GM21723 (cell line): Measurements from ENCODE around the gene CALHM5.
"Not testable (repeated sequence)": the region's sequence is repeated elsewhere in the genome, so short reads cannot be mapped to it uniquely, and the experiment has no call there.

Experiments
- ATAC-seq: cut with Tn5 transposase; IDR thresholded peaks from one replicate; pipeline ENCODE4 v1.9.1; 2021; ENCODE audit warnings: mild to moderate bottlenecking, moderate library complexity; ENCODE audit not compliant: unreplicated experiment

CALHM5 gene, protein sequence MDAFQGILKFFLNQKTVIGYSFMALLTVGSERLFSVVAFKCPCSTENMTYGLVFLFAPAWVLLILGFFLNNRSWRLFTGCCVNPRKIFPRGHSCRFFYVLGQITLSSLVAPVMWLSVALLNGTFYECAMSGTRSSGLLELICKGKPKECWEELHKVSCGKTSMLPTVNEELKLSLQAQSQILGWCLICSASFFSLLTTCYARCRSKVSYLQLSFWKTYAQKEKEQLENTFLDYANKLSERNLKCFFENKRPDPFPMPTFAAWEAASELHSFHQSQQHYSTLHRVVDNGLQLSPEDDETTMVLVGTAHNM

GRCh38 chr6:116511424-116512110 is at the start of gene CALHM5:
TSS of gene CALHM5 (plus strand) at chr6:116511639. CDS start at chr6:116511697, 58 bp downstream.
- ATAC-seq, result no peak

DNA sequence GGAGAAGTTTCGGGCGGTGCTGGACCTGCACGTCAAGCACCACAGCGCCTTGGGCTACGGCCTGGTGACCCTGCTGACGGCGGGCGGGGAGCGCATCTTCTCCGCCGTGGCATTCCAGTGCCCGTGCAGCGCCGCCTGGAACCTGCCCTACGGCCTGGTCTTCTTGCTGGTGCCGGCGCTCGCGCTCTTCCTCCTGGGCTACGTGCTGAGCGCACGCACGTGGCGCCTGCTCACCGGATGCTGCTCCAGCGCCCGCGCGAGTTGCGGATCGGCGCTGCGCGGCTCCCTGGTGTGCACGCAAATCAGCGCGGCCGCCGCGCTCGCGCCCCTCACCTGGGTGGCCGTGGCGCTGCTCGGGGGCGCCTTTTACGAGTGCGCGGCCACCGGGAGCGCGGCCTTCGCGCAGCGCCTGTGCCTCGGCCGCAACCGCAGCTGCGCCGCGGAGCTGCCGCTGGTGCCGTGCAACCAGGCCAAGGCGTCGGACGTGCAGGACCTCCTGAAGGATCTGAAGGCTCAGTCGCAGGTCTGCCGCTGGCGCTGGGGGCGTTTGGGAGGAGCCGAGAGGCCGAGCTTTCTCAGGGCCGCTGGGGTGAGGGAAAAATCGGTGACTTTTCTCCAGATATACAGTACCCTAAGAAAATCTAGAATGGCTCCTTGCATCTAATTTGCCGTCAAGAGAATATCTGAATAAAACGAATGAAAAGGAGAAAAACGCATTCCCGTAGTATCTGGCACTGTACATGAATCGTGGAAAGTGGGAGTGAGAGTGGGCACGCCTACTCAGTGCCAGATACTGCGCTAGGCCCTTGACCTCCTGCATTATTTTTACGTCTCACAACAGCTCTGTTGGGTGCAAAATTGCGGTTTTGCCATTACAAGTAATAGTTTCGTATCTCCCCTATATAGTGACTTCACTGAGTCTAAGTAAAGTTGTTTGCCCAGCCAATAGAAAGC is 49.2 kb upstream of the CALHM5 start:
- ATAC-seq, result peak; percentile 89

DNA sequence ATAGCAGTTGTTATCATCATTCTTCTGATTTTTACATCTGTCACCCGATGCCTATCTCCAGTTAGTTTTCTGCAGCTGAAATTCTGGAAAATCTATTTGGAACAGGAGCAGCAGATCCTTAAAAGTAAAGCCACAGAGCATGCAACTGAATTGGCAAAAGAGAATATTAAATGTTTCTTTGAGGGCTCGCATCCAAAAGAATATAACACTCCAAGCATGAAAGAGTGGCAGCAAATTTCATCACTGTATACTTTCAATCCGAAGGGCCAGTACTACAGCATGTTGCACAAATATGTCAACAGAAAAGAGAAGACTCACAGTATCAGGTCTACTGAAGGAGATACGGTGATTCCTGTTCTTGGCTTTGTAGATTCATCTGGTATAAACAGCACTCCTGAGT is 48.1 kb upstream of the CALHM5 start:
- no peak for ATAC-seq

DNA sequence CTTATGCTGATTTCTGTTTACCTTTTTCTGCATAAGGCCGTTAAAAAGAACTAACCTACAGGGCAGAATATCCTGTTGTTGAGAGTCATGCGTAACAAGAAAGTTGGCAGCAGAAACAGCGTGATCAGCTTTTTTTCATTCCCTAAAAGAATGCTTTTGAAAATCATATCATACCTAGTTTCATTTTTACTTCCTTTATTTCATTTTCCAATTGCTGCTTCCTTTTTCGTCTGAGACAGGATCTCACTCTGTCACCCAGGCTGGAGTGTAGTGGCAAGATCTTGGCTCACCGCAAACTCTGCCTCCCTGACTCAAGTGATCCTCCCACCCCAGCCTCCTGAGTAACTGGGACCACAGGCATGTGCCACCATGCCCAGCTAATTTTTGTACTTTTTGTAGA is 46.2 kb upstream of the CALHM5 start:
- no peak for ATAC-seq

GRCh38 chr6:116467096-116467495 is 44.3 kb upstream of the CALHM5 start:
- no peak for ATAC-seq

- no peak for ATAC-seq
Observed at GRCh38 chr6:116467514-116467913, 43.9 kb upstream of the CALHM5 start.

- ATAC-seq, result no peak
Observed at GRCh38 chr6:116468293-116468692, 43.1 kb upstream of the CALHM5 start.

DNA sequence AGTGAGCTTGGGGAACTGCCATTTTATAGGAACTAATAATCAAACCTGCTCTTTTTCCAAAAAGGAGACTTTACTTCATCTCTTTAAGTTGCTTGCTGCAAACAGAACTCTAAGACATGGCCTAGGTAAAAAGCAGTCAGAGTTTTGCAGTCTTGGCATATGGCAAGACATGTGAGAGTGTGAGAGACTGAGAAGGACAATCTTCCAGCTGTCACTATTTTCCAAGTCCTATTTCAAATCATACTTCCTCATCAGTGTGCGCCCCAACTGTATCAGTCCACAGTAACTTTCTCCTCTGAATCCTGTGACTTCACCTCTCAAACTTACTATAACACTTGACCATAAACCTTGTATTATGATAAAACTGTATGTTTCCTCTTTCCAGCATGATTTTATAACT is 39.9 kb upstream of the CALHM5 start:
- ATAC-seq, result no peak

DNA sequence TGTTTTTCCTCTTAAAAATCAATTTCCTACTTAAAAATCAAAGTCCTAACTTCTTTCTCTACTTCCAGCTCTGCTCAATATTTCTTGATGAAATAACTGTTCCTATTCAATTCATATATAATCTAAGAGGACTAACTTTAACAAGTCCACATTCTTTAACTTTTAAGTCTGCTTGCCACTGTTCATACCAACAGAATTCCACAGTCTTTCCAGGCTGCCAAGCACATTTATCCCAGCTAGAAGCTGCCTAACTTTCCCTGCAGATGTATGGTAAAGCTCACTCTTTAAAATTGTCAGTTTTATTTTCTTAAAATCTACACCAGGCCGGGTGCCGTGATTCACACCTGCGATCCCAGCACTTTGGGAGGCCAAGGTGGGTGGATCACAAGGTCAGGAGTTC is 38.7 kb upstream of the CALHM5 start:
- ATAC-seq, result no peak

DNA sequence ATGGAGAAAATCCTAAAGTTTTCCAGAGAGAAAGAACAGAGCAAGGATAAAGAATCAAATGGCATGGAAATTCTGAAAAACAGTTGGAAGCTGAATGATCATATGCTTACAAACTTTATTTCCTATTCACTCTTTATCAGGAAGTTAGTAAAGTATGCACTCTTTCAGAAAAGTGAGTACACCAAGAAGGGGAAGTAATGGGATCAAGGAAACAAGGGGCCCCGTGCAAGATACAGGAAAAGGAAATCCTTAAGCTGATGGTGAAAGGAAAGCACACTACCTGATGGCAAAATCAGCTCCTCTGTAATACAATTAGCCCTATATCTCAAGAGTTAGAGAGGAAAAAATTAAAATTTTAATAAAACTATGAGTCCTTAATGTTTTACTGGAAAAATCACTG is 36.3 kb upstream of the CALHM5 start:
- ATAC-seq, result no peak

GRCh38 chr6:116476002-116476678 is 35.3 kb upstream of the CALHM5 start:
- peak; percentile 100 for ATAC-seq

DNA sequence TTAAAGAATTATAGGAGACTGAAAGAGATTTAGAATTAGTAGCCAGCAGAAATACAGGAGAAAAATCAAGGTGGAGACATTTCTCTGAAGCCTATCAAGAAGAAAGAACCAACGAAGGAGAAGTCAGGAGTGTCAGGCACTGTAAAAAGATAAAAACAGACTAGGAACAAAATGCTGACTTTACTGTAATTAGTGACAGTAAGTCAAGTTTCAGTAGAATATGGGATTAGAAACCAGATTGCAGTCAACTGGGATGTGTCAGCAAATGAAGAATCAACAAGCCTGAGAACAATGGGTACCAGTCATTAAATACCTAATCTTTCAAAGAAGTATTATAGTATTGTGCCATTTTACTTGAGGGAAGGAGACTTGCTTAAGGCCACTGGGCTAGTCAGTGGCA is 28.7 kb upstream of the CALHM5 start:
- no peak for ATAC-seq

DNA sequence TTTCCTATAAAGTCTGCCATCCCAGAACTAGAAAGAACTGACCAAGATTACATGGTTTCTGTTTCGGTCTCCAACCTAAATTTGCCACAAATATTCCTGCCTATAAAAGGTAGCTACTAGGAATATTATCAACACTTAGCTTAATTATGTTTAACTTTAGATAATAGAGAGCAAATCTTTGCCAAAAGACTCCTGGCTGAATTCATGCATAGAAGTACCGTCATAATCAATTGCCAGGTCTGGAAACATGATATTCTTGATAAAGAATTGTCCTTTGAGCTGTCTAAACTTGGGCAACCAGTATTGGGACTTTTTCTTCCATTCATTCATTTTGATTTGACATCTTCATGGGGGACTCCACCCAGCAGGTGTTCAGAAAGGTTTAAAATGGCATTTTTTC is 27.8 kb upstream of the CALHM5 start:
- no peak for ATAC-seq

DNA sequence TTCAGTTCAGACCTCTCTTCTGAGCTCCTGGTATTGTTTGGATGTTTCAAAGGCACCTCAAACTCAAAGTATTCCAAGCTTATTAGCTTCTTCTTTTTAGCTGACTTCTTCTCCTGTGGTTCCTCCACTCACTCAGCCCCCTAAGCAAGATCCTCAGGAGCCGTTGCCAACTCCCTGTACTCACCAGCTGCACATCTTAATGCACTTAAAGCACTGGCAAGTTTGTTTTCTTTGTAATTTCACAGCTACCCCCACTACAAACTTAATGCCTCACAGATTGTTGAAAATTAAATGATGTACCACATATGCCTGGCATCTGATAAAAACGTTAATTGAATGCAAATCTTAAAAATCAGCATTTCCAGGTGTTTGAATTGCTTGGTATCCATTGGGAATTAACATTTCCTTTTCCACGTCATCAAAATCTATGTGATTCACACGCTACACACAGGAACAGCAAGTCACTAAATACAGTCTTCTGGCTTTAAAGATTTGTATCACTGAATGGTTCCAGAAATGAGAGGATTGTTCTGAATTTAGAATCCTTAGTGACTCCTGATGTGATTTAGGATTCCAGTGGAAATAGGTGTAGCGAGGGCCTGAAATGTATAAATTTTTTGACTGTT is 25.8 kb upstream of the CALHM5 start:
- no peak for ATAC-seq

DNA sequence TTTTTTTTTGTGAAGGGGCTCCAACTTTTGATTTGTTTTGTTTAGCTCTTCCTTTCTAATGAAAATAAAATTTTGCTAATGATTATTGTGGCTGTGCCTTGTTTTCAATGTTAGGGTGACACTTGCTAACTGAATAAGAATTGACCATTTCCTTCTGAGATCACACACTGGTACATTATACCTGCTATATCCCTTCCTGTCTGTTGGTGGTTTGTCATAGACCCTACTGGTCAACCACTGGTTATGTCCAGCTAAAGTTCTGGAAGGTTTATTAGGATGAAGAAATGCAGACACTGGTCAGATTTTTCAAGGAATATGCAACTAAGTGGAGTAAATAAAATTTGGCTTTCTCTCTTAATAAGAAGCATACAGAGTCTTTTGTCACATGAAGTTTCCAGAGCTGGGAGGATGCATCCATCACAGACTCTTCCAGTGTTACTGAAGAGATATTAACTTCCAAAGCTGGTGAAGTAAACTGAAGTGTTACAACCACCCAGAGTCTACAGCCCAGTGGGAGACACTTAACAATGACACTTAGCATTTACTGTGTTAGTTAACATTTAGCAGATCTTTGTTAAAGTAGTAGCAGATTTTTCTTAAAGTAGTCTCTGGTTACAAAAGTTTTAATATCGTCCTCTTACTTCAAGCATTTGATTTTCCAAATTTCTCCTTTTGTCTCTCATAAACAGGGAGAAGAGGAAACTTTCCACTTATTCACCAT is 19.7 kb upstream of the CALHM5 start:
- no peak for ATAC-seq

GRCh38 chr6:116492331-116493067 is 18.9 kb upstream of the CALHM5 start:
- no peak for ATAC-seq

- ATAC-seq, result not testable (repeated sequence)
Observed at GRCh38 chr6:116495161-116495560, 16.3 kb upstream of the CALHM5 start.

GRCh38 chr6:116497113-116497676 is 14.2 kb upstream of the CALHM5 start:
- no peak for ATAC-seq

DNA sequence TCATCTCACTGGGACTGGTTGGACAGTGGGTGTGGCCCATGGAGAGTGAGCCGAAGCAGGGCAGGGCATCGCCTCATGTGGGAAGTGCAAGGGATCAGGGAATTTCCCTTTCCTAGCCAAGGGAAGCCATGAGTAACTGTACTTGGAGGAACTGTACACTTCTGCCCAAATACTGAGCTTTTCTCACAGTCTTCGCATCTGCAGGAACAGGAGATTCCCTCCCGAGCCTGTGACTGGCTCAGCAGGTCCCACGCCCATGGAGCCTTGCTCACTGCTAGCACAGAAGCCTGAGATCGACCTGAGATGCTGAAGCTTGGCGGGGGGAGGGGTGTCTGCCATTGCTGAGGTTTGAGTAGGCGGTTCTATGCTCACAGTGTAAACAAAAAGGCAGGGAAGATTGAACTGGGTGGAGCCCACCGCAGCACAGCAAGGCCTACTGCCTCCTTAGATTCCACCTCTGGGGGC is 10.4 kb upstream of the CALHM5 start:
- ATAC-seq, result no peak
